ENCODE data around the gene ZC3H7A. TPM values are rescaled to one million over a fixed set of nuclear protein-coding genes. Genes with fewer than 3 reads are reported as not detected.

ZC3H7A gene
- total and polyA plus RNA-seq, 2 of the 8 experiments (the other 6 are each of a cell fraction or from before 2014, with no cell fraction given): 32.0 to 55.9 TPM

DNA sequence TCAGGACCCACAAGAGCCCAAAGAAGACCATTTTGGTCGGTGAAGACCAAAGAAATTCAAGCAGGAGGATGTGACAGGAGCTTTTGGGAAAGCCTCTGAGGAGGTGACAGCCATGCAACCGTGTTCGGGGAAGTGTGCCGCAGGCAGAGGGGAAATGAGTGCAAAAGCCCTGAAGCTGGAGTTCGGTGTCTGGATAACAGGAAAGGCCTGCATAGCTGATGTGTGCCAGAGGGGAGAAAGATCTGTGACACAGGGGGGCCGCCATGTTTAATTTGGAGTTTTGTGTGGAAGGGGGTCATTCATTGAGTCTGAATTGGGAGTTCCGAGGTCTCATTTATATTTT is 870 bp upstream of the ZC3H7A start:
- Histone ChIP-seq H4K5ac (ENCODE audit: insufficient read length, low read depth, low read length) (no peak overlapping the region), H3K27ac (ENCODE audit: low read depth, low read length) (peak overlapping the region; percentile 81), H4K91ac (replicated peaks; ENCODE audit: insufficient read length, low read length) (no peak overlapping the region), H3K9ac (replicated peaks in 1 of 4; ENCODE audit: extremely low read depth in 1 of 4, low read depth in 3 of 4, low read length in 3 of 4) (peak overlapping the region; percentile 65 to 84 (median 78)), H3K4me1 (replicated peaks in 1 of 4; ENCODE audit: control insufficient read depth in 3 of 4, insufficient read depth in 4 of 4, low read length in 3 of 4) (peaks cover 0 to 6% (median 3%) of the 10 kb centered on the region in 4 experiments; a peak in 4 of 7 replicates), H3K4ac (replicated peaks; ENCODE audit: insufficient read length, low read depth, low read length) (no peak overlapping the region), H3K18ac (ENCODE audit: extremely low read depth, low read length) (peak overlapping the region; percentile 63), H2BK5ac (ENCODE audit: low read depth, low read length) (peak overlapping the region; percentile 79), H3K9me3 (ENCODE audit: insufficient read depth in 2 of 2, low read depth in 1 of 2, low read length in 1 of 2) (no peaks in the 10 kb centered on the region), H3K27me3 (replicated peaks in 1 of 4; ENCODE audit: control insufficient read depth in 3 of 4, extremely low read depth in 1 of 4, insufficient read depth in 3 of 4, low read length in 3 of 4) (no peaks in the 10 kb centered on the region), H3K14ac (ENCODE audit: insufficient read length) (no peak overlapping the region), H2BK15ac (ENCODE audit: low read length) (no peak overlapping the region), H3K36me3 (ENCODE audit: control insufficient read depth in 2 of 4, insufficient read depth in 4 of 4, low read length in 3 of 4) (no peaks in the 10 kb centered on the region; a peak in 1 of 8 replicates), H2AK5ac (ENCODE audit: low read depth, low read length) (no peak overlapping the region), H2BK20ac (ENCODE audit: low read length) (no peak overlapping the region), H3K23ac (ENCODE audit: insufficient read length) (no peak overlapping the region), H2BK120ac (replicated peaks; ENCODE audit: low read depth, low read length) (no peak overlapping the region), H4K20me1 (replicated peaks in 1 of 2; ENCODE audit: control insufficient read depth in 1 of 2, insufficient read depth in 2 of 2, low read length in 2 of 2) (peaks cover 0 to 5% of the 10 kb centered on the region in 2 experiments), H3K23me2 (ENCODE audit: low read depth, low read length) (peaks cover 4% of the 10 kb centered on the region; the same call in 1 of the 2 replicates), H3K79me2 (ENCODE audit: control insufficient read depth in 1 of 2, insufficient read depth in 2 of 2, low read length in 2 of 2) (peaks cover 8 to 33% of the 10 kb centered on the region in 2 experiments), H3K4me3 (ENCODE audit: extremely low read depth in 1 of 4, insufficient read depth in 2 of 4, low read depth in 3 of 4, low read length in 4 of 4) (peak overlapping the region; percentile 57 to 96 (median 86)), H2AFZ (ENCODE audit: low read length) (no peak overlapping the region), H3K4me2 (ENCODE audit: insufficient read depth in 1 of 2, low read depth in 2 of 2, low read length in 2 of 2) (peak overlapping the region; percentile 75 to 92), H3K79me1 (ENCODE audit: low read depth, low read length) (peaks cover 13% of the 10 kb centered on the region; the same call in 1 of the 2 replicates), H3K56ac (replicated peaks; ENCODE audit: insufficient read length, low read depth, low read length) (no peak overlapping the region), H2BK12ac (ENCODE audit: low read depth, low read length) (no peak overlapping the region), H4K8ac (ENCODE audit: extremely low read depth, insufficient read depth, low read length) (peak overlapping the region; percentile 4; the same call in 1 of the 2 replicates)
- CTCF ChIA-PET (ENCODE audit: partially characterized antibody): interaction anchor here (0.9 to 2.4 kb wide), 14 partner anchors 11 to 362 kb away, joined by 3 to 14 read pairs (median 4); no protein-coding TSS in a partner anchor
- POLR2A ChIA-PET (ENCODE audit: partially characterized antibody): interaction anchor here (0.7 to 1.7 kb wide), 15 partner anchors 9 to 162 kb away, joined by 3 to 8 read pairs (median 4); partner anchors contain the start of genes RSL1D1 and TXNDC11
- no peak for DNase-seq (ENCODE audit: low read depth in 1 of 2, low spot score in 2 of 2)
- FAIRE-seq: no peak
- 23% methylated on average over 7 of the region's 7 CpGs; no CpG with 5 or more reads in 1 of the 2 experiments for WGBS, 2 experiments (ENCODE audit: extremely low coverage in 1 of 2, insufficient coverage in 1 of 2, insufficient read length in 1 of 2, insufficient replicate concordance in 2 of 2, low coverage in 1 of 2, low lambda C conversion rate in 2 of 2, missing lambda C conversion rate in 1 of 2)
- peak; percentile 58 for TF ChIP-seq YY1 (IDR thresholded peaks at IDR 0.05; ENCODE audit: low read depth, low read length)
- TF ChIP-seq TBP (IDR thresholded peaks at IDR 0.05; ENCODE audit: low read depth, low read length): no peak
- TF ChIP-seq EP300 (IDR thresholded peaks at IDR 0.05; ENCODE audit: borderline replicate concordance in 1 of 2, low read depth in 2 of 2, low read length in 2 of 2): no peak
- 0 out of 4 replicates have a peak, but pooled peaks of 1 of the 2 experiments have one; percentile 49 for TF ChIP-seq SIN3A (conservative IDR thresholded peaks at IDR 0.05 in 1 of 2, IDR thresholded peaks at IDR 0.05 in 1 of 2; ENCODE audit: low read depth in 1 of 2, low read length in 2 of 2)
